Activated gamma-delta T cell treated with Interleukin-2 at 50 U/mL for 16 hours (primary cell): ENCODE measurements around the gene SFXN3.

Experiments
- DNase-seq: peaks from one replicate; pipeline ENCODE4 v3.0.0-alpha.2; 2020

The SFXN3 gene

DNA sequence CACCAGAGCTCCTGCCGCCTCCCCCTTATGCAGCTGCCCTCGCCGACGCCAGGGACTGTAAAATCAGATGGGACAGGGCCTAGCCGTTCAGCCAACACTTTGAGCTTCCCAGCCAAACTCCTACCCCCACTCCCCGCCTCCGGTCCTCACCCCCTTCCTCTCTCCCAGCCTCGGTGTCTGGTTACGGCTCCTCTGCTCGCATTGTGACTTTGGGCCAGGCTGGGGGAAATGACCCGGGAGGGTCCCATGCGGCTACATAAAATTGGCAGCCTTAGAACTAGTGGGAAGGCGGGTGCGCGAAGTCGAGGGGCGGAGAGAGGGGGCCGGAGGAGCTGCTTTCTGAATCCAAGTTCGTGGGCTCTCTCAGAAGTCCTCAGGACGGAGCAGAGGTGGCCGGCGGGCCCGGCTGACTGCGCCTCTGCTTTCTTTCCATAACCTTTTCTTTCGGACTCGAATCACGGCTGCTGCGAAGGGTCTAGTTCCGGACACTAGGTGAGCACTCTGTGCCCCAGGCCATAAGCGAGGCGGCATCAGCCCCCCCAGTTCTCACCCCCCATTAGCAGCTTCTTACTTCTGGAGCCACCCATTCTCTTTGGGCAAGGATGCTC, 30.7 kb downstream of the SFXN3 start, which contains the start of gene KAZALD1:
KAZALD1 (plus strand) TSS at position 366 of the 608 bp plus-strand sequence. CDS start 604 bp downstream, outside the sequence.
- no peak for DNase-seq

GRCh38 chr10:101062232-101063049, 31.4 kb downstream of the SFXN3 start:
- peak; percentile 32 for DNase-seq

DNA sequence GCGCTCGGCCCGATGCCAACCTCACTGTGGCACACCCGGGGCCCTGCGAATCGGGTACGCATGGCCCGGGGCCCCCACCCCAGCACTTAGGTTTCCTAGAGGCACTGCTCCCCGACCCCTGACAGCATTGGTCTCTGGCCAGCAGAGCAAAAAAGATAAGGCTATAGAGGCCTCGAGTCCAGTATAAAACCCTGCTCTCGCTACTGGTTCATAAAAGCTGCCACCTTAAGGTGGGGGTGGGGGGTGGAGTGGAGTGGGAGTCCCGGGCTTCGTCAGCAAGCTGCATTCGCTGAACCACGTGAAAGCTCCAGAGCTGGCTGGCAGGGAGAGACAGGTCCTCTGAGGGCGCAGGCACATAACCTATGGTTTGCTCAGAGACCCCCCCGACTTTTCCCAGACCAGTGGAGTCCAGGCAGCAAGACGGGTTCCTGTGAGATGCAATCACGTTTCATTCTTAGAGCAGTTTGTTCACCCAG, 32.1 kb downstream of the SFXN3 start:
- DNase-seq = no peak

DNA sequence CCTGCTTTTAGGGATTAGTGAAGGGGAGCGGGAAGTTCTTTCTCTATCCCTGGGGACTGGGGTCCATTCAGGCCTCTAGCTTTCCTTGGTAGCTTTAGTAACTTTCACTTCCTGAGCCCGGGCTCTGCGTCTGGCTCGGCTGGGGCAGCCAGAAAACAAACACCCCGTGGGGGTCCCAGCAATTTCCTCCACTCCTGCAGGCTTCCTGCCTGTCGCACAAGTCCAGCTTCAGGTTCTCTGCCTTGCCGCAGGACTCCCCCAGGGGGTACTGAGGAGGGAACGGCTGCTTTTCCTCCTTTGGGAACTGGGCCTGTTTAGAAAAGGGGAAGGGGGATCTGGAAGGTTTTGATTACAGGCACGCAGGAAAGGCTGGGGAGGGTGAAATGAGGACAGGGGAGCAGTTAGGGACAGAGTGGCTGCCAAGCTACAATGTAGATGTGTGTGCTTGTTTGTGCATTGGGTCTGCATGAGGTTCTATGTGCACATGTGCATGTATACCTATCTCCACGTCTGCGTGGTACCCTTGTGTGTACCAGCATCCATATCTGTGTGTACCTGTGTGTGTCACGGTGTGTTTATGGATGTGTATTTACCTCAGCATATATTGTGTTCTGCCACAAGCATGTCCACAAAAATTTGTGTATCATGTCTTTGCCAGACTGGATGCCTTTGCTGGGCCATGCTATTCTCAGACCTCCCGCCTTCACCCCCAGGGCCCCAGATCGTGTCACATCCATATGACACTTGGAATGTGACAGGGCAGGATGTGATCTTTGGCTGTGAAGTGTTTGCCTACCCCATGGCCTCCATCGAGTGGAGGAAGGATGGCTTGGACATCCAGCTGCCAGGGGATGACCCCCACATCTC, 32.7 kb downstream of the SFXN3 start:
- no peak for DNase-seq

- DNase-seq = no peak
Measured at GRCh38 chr10:101064415-101065030, 33.5 kb downstream of the SFXN3 start.

DNA sequence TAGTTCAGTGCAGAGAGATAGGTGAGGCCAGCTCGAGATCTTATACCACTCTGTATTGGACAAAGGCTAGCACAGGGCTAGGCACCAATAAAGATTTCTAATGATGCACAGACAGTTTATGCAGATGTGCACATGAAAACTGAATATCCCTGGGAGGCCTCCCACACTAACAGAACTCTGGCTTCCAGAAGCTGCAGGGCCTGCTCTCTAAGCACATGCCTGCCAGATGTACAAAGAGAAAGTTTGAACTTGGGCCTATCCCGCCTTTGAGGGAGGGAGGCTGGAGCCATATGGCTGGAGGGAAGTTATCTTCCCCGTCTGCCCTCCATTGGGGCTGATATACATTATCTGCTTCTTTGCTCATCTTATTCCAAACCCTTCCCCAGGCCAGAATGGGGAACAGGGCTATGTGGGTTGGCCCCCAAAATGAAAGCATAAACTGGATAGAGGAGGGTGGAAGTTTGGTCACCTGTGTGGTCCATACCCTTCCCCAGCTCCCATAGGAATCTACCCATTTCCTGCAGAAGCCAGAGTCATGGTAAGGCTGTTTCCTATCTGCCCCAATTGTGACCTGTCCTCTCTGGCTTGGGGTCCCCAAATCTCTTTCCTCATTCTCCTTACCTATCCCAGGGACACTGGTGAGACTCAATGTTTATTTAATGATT, 34.6 kb downstream of the SFXN3 start:
- DNase-seq = no peak

GRCh38 chr10:101066146-101066895, 35.3 kb downstream of the SFXN3 start:
- DNase-seq = peak; percentile 39

DNA sequence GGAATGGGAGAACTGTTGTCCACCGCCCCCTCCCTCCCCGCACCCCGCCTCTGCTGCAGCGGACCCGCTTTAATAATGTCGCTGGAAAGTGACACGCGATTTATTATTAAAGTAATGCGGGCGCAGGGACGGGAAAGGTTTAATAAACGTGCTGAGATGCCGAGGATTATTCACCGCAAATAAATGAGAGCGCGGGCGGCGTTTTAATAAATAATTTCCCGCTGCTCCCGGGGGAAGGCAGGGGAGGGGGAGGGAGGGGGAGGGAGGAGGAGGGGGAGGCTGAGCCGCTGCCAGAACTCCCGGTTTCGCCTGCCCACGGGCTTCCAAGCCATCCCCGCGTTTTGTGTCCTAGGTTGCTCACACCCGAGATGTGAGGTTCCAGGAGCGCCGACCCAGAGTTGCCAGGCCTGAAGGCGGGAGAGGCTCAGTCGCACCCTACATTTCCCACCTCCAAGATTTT, 35.9 kb downstream of the SFXN3 start:
- DNase-seq = no peak

GRCh38 chr10:101067356-101068083, 36.5 kb downstream of the SFXN3 start:
- DNase-seq = peak; percentile 73

DNA sequence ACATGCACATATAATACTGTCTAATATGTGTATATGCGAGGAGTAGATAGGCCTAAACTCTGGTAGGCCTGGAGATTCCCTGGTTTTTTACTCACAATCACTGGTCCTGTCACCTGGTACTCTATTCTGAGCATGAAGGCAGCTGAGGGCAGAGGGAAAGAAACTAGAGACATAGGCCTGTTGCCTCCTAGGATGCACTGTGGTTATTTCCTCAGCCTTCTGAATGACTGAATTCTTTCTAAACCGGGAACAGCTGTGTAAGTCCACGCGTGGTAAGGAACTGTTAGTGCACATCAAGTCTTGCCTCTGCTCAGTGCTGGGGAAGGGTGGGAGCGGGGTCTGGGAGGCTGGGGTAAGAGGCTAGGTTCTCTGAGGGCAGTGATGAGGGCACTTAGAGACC, 38.4 kb downstream of the SFXN3 start:
- DNase-seq = no peak

GRCh38 chr10:101070098-101070497, 39.1 kb downstream of the SFXN3 start:
- DNase-seq = no peak

DNA sequence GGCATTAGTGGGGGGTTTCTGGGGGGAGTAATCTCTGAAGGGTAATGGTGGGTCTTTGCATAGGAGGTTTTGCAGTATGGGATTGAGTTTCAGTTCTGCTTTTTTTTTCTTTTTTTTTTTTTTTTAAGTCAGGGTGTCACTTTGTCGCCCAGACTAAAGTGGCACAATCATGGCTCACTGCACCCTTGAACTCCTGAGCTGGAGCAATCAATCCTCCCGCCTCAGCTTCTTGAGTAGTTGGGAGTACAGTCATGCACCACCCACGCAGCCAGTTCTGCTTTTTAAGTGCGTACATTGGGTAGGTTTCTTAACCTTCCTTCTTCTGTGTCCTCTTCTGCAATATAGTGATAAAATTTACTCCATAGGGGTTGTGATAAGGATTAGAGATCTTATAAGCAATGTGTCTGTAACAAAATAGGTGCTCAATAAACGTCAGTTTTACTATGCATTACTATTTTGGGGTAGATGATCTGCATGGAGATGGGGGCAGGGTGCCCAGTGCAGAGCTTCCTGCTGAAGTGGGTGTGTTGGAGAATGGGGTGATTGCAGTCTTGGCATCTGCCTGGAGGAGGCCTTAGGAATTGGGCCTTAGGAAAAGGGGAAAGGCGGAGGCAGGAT, 40.3 kb downstream of the SFXN3 start:
- DNase-seq = no peak

DNA sequence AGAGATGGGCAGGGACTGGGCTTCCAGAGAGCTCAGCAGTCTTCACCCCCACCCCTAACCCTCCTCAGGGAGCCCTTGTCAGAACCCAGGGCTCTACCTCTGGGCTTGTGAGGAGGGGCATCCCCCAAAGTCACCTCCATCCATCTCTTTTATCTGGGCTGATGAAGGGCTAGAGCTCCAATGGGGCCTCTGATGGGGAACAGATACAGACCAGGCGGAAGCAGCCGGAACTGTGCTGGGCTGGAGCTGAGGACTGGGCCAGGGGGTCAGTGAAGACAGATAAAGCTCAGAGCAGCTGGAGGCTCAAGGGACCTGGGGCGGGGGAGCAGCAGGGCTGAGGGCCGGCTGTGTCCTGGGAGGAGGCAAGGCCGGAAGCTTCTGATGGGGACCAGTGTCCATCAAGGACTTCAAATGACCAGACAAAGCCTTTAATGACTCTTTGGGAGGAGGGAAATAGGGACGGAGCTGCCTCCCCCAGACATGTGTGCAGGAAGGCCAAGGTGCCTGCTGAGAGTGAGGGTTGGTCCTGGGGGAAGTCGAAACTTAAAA, 40.9 kb downstream of the SFXN3 start:
- no peak for DNase-seq

DNA sequence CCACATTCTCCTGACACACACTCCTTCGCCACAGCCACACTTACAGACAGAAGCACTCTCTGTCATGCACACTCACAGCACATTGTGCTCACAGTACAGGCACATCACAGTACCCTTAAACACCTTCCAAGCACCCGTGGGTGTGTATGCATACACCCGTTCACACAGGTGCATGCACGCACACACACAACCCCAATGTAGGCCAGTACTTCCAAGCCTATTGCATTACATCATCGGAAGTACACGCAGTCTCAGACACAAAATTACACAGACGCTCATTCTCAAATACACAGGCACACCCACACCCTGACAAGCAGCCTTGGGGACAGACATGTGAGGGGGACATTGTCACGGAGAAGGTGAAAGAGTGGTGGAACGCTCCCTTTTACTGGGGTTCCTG, 41.9 kb downstream of the SFXN3 start:
- DNase-seq = no peak

DNA sequence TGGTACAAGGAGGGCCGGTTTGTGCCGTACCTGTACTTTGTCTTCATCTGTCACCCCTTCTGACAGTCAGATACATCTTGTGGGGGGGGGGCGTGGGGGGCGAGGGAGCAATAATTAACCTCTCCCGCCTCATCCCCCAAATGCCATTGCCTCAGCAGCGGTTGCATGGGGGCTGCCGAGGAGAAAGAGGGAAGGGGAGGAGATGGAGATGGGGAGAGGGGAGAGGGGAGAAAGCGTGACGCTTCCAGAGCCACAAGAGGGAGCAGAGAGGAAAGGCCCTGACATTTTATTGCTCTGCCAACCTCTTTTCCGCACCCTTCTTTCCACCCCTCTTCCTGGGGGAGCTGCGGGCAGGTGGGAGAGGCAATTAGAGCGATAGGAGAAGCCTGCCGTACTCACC, 42.6 kb downstream of the SFXN3 start:
- DNase-seq = no peak

- no peak for DNase-seq
Measured at GRCh38 chr10:101075775-101076174, 44.7 kb downstream of the SFXN3 start.

- DNase-seq = no peak
Measured at GRCh38 chr10:101076630-101077029, 45.6 kb downstream of the SFXN3 start.

DNA sequence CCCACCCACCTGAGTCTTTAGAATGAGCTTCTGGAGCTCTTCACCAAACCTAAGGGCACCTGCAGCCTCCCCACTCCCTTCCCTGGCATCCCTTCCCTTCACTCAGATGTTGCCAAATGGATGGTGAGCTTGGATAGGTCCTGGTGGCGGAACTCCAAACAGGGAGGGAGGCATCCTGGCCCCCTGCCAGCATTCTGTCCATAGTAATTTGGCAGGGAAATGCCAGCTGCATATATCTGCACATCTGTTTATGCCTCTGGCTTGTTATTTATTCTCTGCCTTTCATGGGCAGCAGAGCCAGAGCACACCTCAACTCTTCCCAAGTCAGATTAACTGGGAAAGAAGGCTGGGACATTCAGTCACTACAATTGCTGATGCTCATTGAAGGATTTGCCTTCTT, 48.8 kb downstream of the SFXN3 start:
- no peak for DNase-seq

DNA sequence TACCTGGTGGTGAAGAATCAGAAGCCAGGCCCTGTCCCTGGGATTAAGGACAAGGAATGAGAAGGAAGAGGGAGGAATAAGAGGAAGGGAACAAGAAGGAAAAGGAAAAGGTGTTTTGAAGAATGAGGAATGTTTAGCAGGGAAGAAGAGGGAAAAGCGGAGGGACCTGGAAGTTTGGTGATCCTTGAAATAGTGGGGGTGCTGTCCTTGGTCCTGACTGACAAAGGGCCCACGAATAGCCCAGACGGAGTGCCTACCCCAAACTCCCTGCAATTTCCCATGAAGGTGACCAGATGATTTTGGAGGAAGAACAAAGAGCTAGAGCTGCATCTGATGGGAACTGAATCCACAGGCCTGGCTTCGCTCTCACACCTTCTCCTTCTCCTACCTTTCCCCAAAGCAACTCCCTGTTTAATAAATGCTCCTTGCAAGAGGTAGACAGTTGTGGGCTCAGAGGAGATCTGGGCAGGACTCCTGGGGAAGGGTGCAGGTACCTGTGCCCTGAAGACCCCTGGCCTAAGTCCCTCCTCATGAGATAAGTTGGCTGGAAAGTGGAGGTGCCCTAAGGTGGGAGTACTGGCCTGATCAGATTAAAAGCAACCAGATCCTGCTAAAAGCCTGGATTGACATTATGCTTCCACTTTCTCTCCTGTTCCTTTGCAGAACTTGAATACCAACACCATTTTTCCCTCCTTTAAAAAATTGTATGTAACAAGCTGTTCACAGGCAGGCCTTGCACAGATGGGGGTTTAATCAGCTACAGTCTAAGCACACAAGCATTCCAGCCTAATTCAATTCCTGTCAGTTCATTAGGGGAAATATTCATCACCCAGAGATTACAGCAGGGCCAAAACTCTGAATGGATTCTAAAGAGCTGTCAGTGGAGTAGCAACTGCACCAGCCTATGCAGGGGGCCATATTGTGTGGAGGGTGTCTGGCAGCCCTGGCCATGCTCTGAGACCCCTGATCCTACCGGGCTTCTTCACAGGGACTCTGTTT, 50.2 kb downstream of the SFXN3 start:
- no peak for DNase-seq
